RCC 7860 (cell line): Measurements from ENCODE around the gene CDH22.

Experiments
- DNase-seq: peaks from one replicate; pipeline ENCODE4 v3.0.0-alpha.2; 2015; ENCODE audit warnings: low spot score
- FAIRE-seq: peaks from 2 replicates; lab custom pipeline; 2012; peaks lifted over from hg19 to GRCh38; lab: Jason Lieb, UNC

The CDH22 gene

GRCh38 chr20:46217583-46217982, 90.7 kb downstream of the CDH22 start:
- no peak for DNase-seq
- no peak for FAIRE-seq

- no peak for DNase-seq
- no peak for FAIRE-seq
Observed at GRCh38 chr20:46216770-46217464, 91.4 kb downstream of the CDH22 start.

GRCh38 chr20:46215913-46216707, 92.2 kb downstream of the CDH22 start:
- FAIRE-seq (peak; percentile 92), DNase-seq (peak; percentile 98)

- FAIRE-seq, result peak; percentile 66
- peak; percentile 91 for DNase-seq
Observed at GRCh38 chr20:46214824-46215488, 93.3 kb downstream of the CDH22 start.

- FAIRE-seq (no peak), DNase-seq (no peak)
Observed at GRCh38 chr20:46213946-46214823, 94.1 kb downstream of the CDH22 start.

- DNase-seq (no peak), FAIRE-seq (no peak)
Observed at GRCh38 chr20:46212876-46213275, 95.4 kb downstream of the CDH22 start.

GRCh38 chr20:46212252-46212651, 96.0 kb downstream of the CDH22 start:
- no peak for DNase-seq
- no peak for FAIRE-seq

- FAIRE-seq, result no peak
Observed at GRCh38 chr20:46211331-46211722, 97.0 kb downstream of the CDH22 start.

GRCh38 chr20:46210672-46211330, 97.5 kb downstream of the CDH22 start:
- no peak for DNase-seq
- FAIRE-seq, result no peak

More at GRCh38 chr20:46211331-46211722, 97.0 kb downstream of the CDH22 start:
- no peak for DNase-seq

GRCh38 chr20:46209930-46210671, 98.2 kb downstream of the CDH22 start:
- DNase-seq (no peak), FAIRE-seq (no peak)

- DNase-seq (no peak), FAIRE-seq (no peak)
Observed at GRCh38 chr20:46207793-46208192, 100.5 kb downstream of the CDH22 start.

- FAIRE-seq (no peak), DNase-seq (no peak)
Observed at GRCh38 chr20:46206992-46207549, 101.2 kb downstream of the CDH22 start.

GRCh38 chr20:46206025-46206424, 102.3 kb downstream of the CDH22 start:
- DNase-seq (peak; percentile 70), FAIRE-seq (peak; percentile 80)

- FAIRE-seq, result no peak
- DNase-seq, result no peak
Observed at GRCh38 chr20:46205349-46205748, 102.9 kb downstream of the CDH22 start.

GRCh38 chr20:46204594-46205186, 103.6 kb downstream of the CDH22 start:
- no peak for FAIRE-seq

GRCh38 chr20:46203510-46203837, 104.8 kb downstream of the CDH22 start:
- no peak for FAIRE-seq
- no peak for DNase-seq

More at GRCh38 chr20:46204594-46205186, 103.6 kb downstream of the CDH22 start:
- no peak for DNase-seq

- no peak for DNase-seq
- no peak for FAIRE-seq
Observed at GRCh38 chr20:46202766-46203509, 105.4 kb downstream of the CDH22 start.
